Peyer's patch (tissue), 4 donors: ENCODE data around the gene TMEM225B. TPM values are rescaled to one million over a fixed set of nuclear protein-coding genes. Genes with fewer than 3 reads are reported as not detected.

Source experiments
- DNase-seq, 3 donors: peaks; one replicate each; pipeline ENCODE4 v3.0.0-alpha.2; 2017 to 2019
- H3K27ac ChIP-seq, 4 donors: fragments of 200-600 bp; sonication (generic); one replicate each; pipeline ENCODE4 v1.5.1; 2016 to 2019
- H3K27me3 ChIP-seq, 2 donors: fragments of 200-600 bp; sonication (generic); one replicate each; pipeline ENCODE4 v1.5.1; 2019
- H3K36me3 ChIP-seq, 3 donors: fragments of 200-600 bp; sonication (generic); one replicate each; pipeline ENCODE4 v1.5.1; 2016 to 2019
- H3K4me1 ChIP-seq, 4 donors: fragments of 200-600 bp; sonication (generic); one replicate each; pipeline ENCODE4 v1.5.1; 2016 to 2019
- H3K4me3 ChIP-seq, 4 donors: fragments of 200-600 bp; sonication (generic); 1 replicate in 3 of 4; 2 replicates in 1 of 4; pipeline ENCODE4 v1.5.1; 2016 to 2019; ENCODE audit warnings: mild to moderate bottlenecking in 1 of 4
- H3K9me3 ChIP-seq, 4 donors: fragments of 200-600 bp; sonication (generic); one replicate each; pipeline ENCODE4 v1.5.1; 2016 to 2019; ENCODE audit warnings: mild to moderate bottlenecking in 1 of 4
- POLR2A ChIP-seq, 2 donors: fragments of 450-650 bp; IDR thresholded peaks; one replicate each; pipeline ENCODE4 v1.5.1; 2017; ENCODE audit warnings: antibody characterized with exemption in 2 of 2, mild to moderate bottlenecking in 2 of 2, moderate library complexity in 2 of 2
- total RNA-seq, 4 donors: library from RNA; depleted of rRNA; stranded (reverse); fragments of >200 nt; gene quantifications; one replicate each; pipeline ENCODE4 v1.1.0, GENCODE V29; 2016
- TF ChIP-seq, protein P1 (sequence below), 6 experiments: fragments of 450-650 bp in 4 of 6; fragments of 200-600 bp in 2 of 6; sonication (generic) in 1 of 6; IDR thresholded peaks; one replicate each; pipeline ENCODE4 v1.5.1; 2017 to 2019; ENCODE audit warnings: antibody characterized with exemption in 6 of 6, mild to moderate bottlenecking in 3 of 6, moderate library complexity in 1 of 6

Gene TMEM225B
- total RNA-seq, 4 donors from 2014 or later: not detected

DNA sequence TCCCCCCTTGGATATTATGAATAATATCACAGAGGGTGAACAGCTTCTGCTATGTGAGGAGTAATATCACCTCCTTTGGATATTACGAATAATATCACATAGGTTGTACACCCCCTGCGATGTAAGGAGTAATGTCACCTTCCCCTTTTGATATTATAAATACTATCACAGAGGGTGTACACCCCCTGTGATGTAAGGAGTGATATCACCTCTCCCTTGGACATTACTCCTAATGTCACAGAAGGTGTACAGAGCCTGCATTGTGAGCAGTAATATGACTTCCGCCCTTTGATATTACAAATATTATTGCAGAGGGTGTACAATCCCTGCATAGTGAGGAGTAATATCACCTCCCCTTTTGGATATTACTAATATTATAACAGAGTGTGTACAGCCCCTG, 9.2 kb upstream of the TMEM225B start:
- no peak overlapping the region for H3K4me3 ChIP-seq
- no peak overlapping the region for H3K27ac ChIP-seq
- no peaks in the 10 kb centered on the region for H3K9me3 ChIP-seq
- H3K36me3 ChIP-seq: no peaks in the 10 kb centered on the region
- no peak for DNase-seq
- no peak for TF ChIP-seq POLR2A (IDR thresholded peaks at IDR 0.05)
- TF ChIP-seq, protein P1, sequence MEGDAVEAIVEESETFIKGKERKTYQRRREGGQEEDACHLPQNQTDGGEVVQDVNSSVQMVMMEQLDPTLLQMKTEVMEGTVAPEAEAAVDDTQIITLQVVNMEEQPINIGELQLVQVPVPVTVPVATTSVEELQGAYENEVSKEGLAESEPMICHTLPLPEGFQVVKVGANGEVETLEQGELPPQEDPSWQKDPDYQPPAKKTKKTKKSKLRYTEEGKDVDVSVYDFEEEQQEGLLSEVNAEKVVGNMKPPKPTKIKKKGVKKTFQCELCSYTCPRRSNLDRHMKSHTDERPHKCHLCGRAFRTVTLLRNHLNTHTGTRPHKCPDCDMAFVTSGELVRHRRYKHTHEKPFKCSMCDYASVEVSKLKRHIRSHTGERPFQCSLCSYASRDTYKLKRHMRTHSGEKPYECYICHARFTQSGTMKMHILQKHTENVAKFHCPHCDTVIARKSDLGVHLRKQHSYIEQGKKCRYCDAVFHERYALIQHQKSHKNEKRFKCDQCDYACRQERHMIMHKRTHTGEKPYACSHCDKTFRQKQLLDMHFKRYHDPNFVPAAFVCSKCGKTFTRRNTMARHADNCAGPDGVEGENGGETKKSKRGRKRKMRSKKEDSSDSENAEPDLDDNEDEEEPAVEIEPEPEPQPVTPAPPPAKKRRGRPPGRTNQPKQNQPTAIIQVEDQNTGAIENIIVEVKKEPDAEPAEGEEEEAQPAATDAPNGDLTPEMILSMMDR (IDR thresholded peaks at IDR 0.05): no peak
- H3K27me3 ChIP-seq: no peaks in the 10 kb centered on the region
- no peaks in the 10 kb centered on the region for H3K4me1 ChIP-seq

DNA sequence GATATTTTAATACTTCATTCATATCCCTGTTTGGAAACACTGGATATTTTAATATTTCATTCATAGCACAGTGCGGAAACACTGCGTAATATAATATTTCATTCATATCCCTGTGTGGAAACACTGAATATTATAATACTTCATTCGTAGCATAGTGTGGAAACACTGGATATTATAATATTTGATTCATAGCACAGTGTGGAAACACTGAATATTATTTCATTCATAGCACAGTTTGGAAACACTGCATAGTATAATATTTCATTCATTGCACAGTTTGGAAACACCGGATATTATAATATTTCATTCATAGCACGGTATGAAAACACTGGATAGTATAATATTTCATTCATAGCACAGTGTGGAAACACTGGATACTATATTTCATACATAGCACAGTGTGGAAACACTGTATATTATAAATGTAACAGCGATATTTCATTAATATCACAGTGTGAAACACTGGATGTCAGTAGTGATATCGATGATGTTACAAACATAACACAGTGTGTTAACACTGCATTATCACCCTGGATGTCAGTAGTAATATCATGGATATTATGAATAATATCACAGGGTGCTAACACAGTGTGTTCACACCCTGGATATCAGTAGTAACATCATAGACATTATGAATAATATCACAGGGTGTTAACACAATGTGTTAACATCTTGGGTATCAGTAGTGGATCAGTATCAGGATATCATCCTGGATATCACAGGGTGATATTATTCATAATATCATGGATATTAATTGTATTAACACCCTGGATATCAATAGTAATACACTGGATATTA, 2.9 kb upstream of the TMEM225B start:
- TF ChIP-seq POLR2A (IDR thresholded peaks at IDR 0.05): no peak
- Histone ChIP-seq H3K27ac (no peak overlapping the region), H3K9me3 (no peaks in the 10 kb centered on the region), H3K4me3 (no peak overlapping the region), H3K4me1 (no peaks in the 10 kb centered on the region), H3K27me3 (no peaks in the 10 kb centered on the region), H3K36me3 (no peaks in the 10 kb centered on the region)
- DNase-seq: no peak

DNA sequence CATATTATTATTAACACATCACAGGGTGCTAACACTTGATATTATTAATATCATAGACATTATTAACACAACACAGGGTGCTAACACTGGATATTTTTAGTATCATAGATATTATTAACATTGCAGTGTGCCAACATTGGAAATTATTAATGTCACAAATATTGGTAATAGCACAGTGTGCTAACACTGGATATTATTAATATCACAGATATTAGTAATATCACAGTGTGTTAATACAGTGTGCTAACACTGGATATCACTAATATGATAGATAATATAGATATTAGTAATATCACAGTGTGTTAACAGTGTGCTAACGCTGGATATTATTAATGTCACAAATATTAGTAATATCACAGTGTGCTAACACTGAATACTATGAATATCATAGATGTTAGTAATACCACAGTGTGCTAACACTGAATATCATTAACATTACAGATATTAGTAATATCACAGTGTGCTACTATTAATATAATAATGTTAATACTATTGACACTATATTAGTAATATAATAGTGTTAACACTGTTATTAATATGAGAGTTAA, 1.6 kb upstream of the TMEM225B start:
- TF ChIP-seq, protein P1 (IDR thresholded peaks at IDR 0.05): no peak
- no peak for TF ChIP-seq POLR2A (IDR thresholded peaks at IDR 0.05)

DNA sequence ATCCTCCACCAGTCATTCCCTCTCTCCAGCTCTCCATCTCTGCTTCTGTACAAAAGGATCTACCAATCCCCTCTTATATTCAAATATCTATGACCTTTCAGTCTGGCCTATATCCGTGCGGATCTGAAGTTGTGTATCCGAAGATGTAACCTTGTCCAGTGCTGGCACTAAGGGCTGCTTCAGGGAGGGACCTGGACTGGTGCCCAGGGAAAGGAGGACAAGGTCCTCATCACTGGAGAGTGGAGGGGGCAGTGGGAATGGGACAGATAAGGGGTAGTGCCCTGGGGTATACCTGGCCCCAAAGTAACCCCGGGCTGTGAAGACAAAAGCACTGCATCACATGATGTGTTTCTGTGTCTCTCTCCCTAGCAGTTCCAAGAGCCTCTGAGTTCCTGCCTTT, 1.8 kb downstream of the TMEM225B start:
- Histone ChIP-seq H3K9me3 (no peaks in the 10 kb centered on the region), H3K27me3 (no peaks in the 10 kb centered on the region), H3K36me3 (no peaks in the 10 kb centered on the region), H3K27ac (no peak overlapping the region), H3K4me1 (no peaks in the 10 kb centered on the region), H3K4me3 (no peak overlapping the region)
- DNase-seq: no peak
- no peak for TF ChIP-seq POLR2A (IDR thresholded peaks at IDR 0.05)
- TF ChIP-seq, protein P1 (IDR thresholded peaks at IDR 0.05): no peak

More for the DNA sequence above, 1.6 kb upstream of the TMEM225B start:
- Histone ChIP-seq H3K4me1 (no peaks in the 10 kb centered on the region), H3K9me3 (no peaks in the 10 kb centered on the region), H3K36me3 (no peaks in the 10 kb centered on the region), H3K27me3 (no peaks in the 10 kb centered on the region), H3K27ac (no peak overlapping the region), H3K4me3 (no peak overlapping the region)
- DNase-seq: no peak

DNA sequence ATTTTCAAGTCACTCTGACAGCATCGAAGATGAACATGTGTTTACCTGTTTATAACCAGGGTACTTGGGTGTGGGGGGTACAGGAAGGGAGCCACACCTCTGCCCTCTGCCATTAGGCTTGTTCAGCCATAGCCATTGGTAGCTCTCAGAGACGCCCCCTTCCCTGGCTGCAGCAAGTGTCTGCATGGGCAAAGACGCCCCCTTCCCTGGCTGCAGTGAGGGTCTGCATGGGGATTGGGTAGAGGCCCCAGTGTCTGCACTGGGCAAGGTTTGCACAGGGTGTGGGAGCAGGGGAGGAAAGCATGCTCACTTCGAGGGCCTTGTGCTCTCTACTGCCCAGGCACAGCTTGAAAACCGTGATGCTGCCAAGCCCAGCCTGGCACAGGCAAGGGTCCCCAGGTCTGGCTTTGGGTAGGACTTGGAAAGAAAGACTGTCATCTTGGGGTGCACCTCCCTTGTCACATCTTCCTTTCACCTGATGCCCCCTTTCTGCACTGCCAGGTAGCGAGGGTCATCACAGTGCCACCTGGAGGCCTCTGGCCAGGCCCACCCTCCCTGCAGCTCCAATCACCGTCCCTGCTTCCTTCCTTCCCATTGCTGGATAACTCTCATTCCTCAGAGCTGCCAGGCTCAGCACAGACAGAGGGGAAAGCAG, 3.7 kb downstream of the TMEM225B start:
- Histone ChIP-seq H3K27me3 (no peaks in the 10 kb centered on the region), H3K27ac (no peak overlapping the region), H3K4me3 (no peak overlapping the region), H3K36me3 (no peaks in the 10 kb centered on the region), H3K9me3 (no peaks in the 10 kb centered on the region), H3K4me1 (no peaks in the 10 kb centered on the region)
- DNase-seq: no peak
- TF ChIP-seq POLR2A (IDR thresholded peaks at IDR 0.05): no peak
- TF ChIP-seq, protein P1 (IDR thresholded peaks at IDR 0.05): no peak

DNA sequence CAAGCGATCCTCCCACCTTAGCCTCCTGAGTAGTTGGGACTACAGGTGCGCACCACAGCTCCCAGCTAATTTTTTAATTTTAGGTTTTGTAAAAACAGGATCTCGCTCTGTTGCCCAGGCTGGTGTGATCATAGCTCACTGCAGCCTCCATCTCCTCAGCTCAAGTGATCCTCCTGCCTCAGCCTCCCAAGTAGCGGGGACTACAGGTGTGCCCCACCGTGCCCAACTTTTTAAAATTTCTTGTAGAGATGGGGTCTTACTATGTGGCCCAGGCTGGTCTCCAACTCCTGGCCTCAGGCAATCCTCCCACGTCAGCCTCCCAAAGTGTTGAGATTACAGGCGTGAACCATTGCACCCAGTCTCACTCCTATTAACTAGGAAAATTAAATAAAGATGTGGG, 7.5 kb downstream of the TMEM225B start:
- Histone ChIP-seq H3K4me3 (no peak overlapping the region), H3K27ac (no peak overlapping the region), H3K36me3 (no peaks in the 10 kb centered on the region), H3K9me3 (no peaks in the 10 kb centered on the region), H3K4me1 (no peaks in the 10 kb centered on the region), H3K27me3 (no peaks in the 10 kb centered on the region)
- TF ChIP-seq, protein P1 (IDR thresholded peaks at IDR 0.05): no peak
- TF ChIP-seq POLR2A (IDR thresholded peaks at IDR 0.05): no peak
- no peak for DNase-seq
